Fibroblast of lung (primary cell): ENCODE results near the gene DCAF7. TPM values are rescaled to one million over a fixed set of nuclear protein-coding genes. Genes with fewer than 3 reads are reported as not detected.

Experiments used
- DNase-seq, 2 donors: peaks; one replicate each; pipeline versions ENCODE4 v3.0.0 to v3.0.0-alpha.2; 2010; ENCODE audit warnings: low read depth in 2 of 2
- H2AFZ ChIP-seq: 2 replicates; pipeline ENCODE4 v1.5.1; 2012; ENCODE audit warnings: low read length, control low read depth, inconsistent platforms
- H3K27ac ChIP-seq: 2 replicates; pipeline ENCODE4 v1.5.1; 2011; ENCODE audit warnings: low read length, control low read depth; ENCODE audit not compliant: insufficient read depth
- H3K27me3 ChIP-seq: 2 replicates; pipeline ENCODE4 v1.5.1; 2011; ENCODE audit warnings: mild to moderate bottlenecking, low read length; ENCODE audit not compliant: control insufficient read depth, insufficient read depth
- H3K36me3 ChIP-seq: 2 replicates; pipeline ENCODE4 v1.5.1; 2011; ENCODE audit warnings: low read length; ENCODE audit not compliant: control insufficient read depth, insufficient read depth
- H3K4me1 ChIP-seq: 2 replicates; pipeline ENCODE4 v1.5.1; 2011; ENCODE audit warnings: low read length; ENCODE audit not compliant: control insufficient read depth, insufficient read depth; ENCODE audit errors: extremely low read depth
- H3K4me2 ChIP-seq: 2 replicates; pipeline ENCODE4 v1.5.1; 2011; ENCODE audit warnings: low read length, control low read depth; ENCODE audit not compliant: insufficient read depth; ENCODE audit errors: extremely low read depth
- H3K4me3 ChIP-seq, 4 experiments: fragments of 200-600 bp in 1 of 4; sonication (generic) in 1 of 4; replicated peaks in 1 of 4; 2 replicates each; pipeline ENCODE4 v1.5.1; 2011 to 2016; ENCODE audit warnings: low read length in 4 of 4, low read depth in 3 of 4, mild to moderate bottlenecking in 3 of 4, control low read depth in 2 of 4, inconsistent platforms in 1 of 4, mixed read lengths in 1 of 4; ENCODE audit not compliant: insufficient read depth in 1 of 4; ENCODE audit errors: control extremely low read depth in 1 of 4
- H3K79me2 ChIP-seq: 2 replicates; pipeline ENCODE4 v1.5.1; 2012; ENCODE audit warnings: mild to moderate bottlenecking, low read length, inconsistent platforms; ENCODE audit not compliant: control insufficient read depth, insufficient read depth
- H3K9ac ChIP-seq: 2 replicates; pipeline ENCODE4 v1.5.1; 2011; ENCODE audit warnings: mild to moderate bottlenecking, low read length, control low read depth; ENCODE audit not compliant: insufficient read depth
- H3K9me3 ChIP-seq: 2 replicates; pipeline ENCODE4 v1.5.1; 2012; ENCODE audit warnings: low read depth, low read length; ENCODE audit not compliant: control insufficient read depth, insufficient read depth
- H4K20me1 ChIP-seq: 2 replicates; pipeline ENCODE4 v1.5.1; 2011; ENCODE audit warnings: low read length; ENCODE audit not compliant: control insufficient read depth, insufficient read depth; ENCODE audit errors: extremely low read depth
- EZH2 ChIP-seq: IDR thresholded peaks from 2 replicates; pipeline ENCODE4 v1.5.1; 2012; ENCODE audit warnings: low read length, control low read depth, mild to moderate bottlenecking; ENCODE audit errors: missing control alignments
- polyA plus RNA-seq, 2 donors: library from polyadenylated mRNA; depleted of rRNA in 1 of 2; stranded (reverse) in 1 of 2; unstranded in 1 of 2; fragments of >200 nt; gene quantifications; 2 replicates each; pipeline ENCODE4 v1.2.1, GENCODE V29; 2011 to 2012; ENCODE audit warnings: missing spikeins in 1 of 2
- total RNA-seq: library from RNA; depleted of rRNA; stranded (reverse); fragments of >200 nt; gene quantifications from 2 replicates; pipeline ENCODE4 v1.2.1, GENCODE V29; 2014
- TF ChIP-seq, protein P1 (sequence below), 2 donors: IDR thresholded peaks in 1 of 2; conservative IDR thresholded peaks in 1 of 2; 1 replicate in 1 of 2; 2 replicates in 1 of 2; pipeline ENCODE4 v1.5.1; 2011 to 2012; ENCODE audit warnings: low read length in 2 of 2, control low read depth in 1 of 2, inconsistent platforms in 1 of 2, low read depth in 1 of 2, mild to moderate bottlenecking in 1 of 2

DCAF7 gene
- total and polyA plus RNA-seq, 2 donors (not counting 1 experiment from before 2014, with no cell fraction given), result 13.9 to 38.8 TPM

- H3K79me2 ChIP-seq, result no peaks in the 10 kb centered on the region
- H3K9me3 ChIP-seq, result no peaks in the 10 kb centered on the region
- no peak overlapping the region for H3K4me3 ChIP-seq
- no peak for TF ChIP-seq EZH2
- TF ChIP-seq, protein P1, sequence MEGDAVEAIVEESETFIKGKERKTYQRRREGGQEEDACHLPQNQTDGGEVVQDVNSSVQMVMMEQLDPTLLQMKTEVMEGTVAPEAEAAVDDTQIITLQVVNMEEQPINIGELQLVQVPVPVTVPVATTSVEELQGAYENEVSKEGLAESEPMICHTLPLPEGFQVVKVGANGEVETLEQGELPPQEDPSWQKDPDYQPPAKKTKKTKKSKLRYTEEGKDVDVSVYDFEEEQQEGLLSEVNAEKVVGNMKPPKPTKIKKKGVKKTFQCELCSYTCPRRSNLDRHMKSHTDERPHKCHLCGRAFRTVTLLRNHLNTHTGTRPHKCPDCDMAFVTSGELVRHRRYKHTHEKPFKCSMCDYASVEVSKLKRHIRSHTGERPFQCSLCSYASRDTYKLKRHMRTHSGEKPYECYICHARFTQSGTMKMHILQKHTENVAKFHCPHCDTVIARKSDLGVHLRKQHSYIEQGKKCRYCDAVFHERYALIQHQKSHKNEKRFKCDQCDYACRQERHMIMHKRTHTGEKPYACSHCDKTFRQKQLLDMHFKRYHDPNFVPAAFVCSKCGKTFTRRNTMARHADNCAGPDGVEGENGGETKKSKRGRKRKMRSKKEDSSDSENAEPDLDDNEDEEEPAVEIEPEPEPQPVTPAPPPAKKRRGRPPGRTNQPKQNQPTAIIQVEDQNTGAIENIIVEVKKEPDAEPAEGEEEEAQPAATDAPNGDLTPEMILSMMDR (conservative IDR thresholded peaks at IDR 0.05 in 1 of 2, IDR thresholded peaks at IDR 0.05 in 1 of 2; ENCODE audit: low read depth in 1 of 2, low read length in 2 of 2), result no peak
- no peak overlapping the region for H3K9ac ChIP-seq
- H2AFZ ChIP-seq, result no peak overlapping the region
- H3K36me3 ChIP-seq, result peaks cover 22% of the 10 kb centered on the region
- no peaks in the 10 kb centered on the region for H3K27me3 ChIP-seq
- no peaks in the 10 kb centered on the region for H3K4me1 ChIP-seq
- no peak for DNase-seq
- H3K27ac ChIP-seq, result no peak overlapping the region
- H4K20me1 ChIP-seq, result no peaks in the 10 kb centered on the region
- H3K4me2 ChIP-seq, result no peak overlapping the region
Observed at GRCh38 chr17:63589646-63590045, 39.4 kb downstream of the DCAF7 start.

- Histone ChIP-seq H3K9ac (no peak overlapping the region), H2AFZ (no peak overlapping the region), H3K4me2 (no peak overlapping the region), H4K20me1 (no peaks in the 10 kb centered on the region), H3K9me3 (no peaks in the 10 kb centered on the region), H3K4me1 (no peaks in the 10 kb centered on the region), H3K27ac (no peak overlapping the region), H3K36me3 (peaks cover 18% of the 10 kb centered on the region), H3K27me3 (no peaks in the 10 kb centered on the region), H3K4me3 (no peak overlapping the region), H3K79me2 (no peaks in the 10 kb centered on the region)
- no peak for TF ChIP-seq EZH2
- TF ChIP-seq, protein P1 (conservative IDR thresholded peaks at IDR 0.05 in 1 of 2, IDR thresholded peaks at IDR 0.05 in 1 of 2; ENCODE audit: low read depth in 1 of 2, low read length in 2 of 2), result no peak
- DNase-seq, result no peak
Observed at GRCh38 chr17:63592797-63593196, 42.5 kb downstream of the DCAF7 start.

DNA sequence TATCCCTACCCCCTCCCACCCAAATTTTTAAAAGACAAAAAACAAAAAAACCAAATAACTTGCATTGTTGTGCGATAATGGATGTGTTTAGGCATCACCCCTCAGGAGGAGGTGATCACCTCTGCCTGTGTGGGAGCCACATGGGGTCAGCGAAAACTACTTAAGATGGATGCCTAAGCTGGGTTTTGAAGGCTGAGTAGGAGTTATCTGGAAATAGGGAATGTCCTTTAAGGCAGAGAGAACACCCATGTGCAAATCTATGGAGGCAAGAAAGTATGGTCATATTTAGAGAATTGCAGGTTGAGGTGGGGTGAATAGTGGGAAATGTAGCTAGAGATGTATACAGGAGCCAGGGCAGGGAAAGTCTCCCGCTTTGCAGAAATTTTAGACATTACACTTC is 44.9 kb downstream of the DCAF7 start:
- Histone ChIP-seq H3K4me2 (no peak overlapping the region), H2AFZ (no peak overlapping the region), H3K36me3 (peaks cover 9% of the 10 kb centered on the region), H3K4me1 (no peaks in the 10 kb centered on the region), H3K9ac (no peak overlapping the region), H3K27ac (no peak overlapping the region), H3K9me3 (no peaks in the 10 kb centered on the region), H3K27me3 (no peaks in the 10 kb centered on the region), H4K20me1 (no peaks in the 10 kb centered on the region), H3K4me3 (no peak overlapping the region), H3K79me2 (no peaks in the 10 kb centered on the region)
- TF ChIP-seq, protein P1 (conservative IDR thresholded peaks at IDR 0.05 in 1 of 2, IDR thresholded peaks at IDR 0.05 in 1 of 2; ENCODE audit: low read depth in 1 of 2, low read length in 2 of 2), result no peak
- no peak for TF ChIP-seq EZH2
- DNase-seq, result no peak
